ENCODE measurements around the gene PRKCA. TPM values are rescaled to one million over a fixed set of nuclear protein-coding genes. Genes with fewer than 3 reads are reported as not detected.

Gene PRKCA
- total RNA-seq, 3 donors from 2014 or later (not counting 1 experiment from before 2014, with no cell fraction given) = 19.6 to 29.0 (median 20.4) TPM

DNA sequence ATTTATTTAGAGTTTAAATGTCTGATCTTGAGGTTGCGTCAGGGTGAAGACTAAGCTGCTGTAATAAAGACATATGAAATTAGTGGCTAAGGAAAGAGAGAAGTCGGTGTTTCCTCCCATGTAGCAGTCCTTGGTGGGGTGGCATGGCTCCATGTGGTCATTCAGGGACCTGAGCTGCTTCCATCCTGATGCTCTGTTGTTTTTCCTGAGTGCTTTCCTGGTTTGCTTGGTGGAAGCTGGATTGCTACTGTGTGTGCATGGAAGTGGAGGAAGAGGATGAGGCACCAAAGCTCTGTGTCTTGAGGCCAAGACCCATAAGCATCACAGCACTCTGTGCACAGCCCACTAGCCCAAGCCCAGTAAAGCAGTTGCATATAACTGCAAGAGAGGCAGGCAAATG lies 290.7 kb downstream of the PRKCA start:
- peaks cover 0 to 2% of the 10 kb centered on the region in 2 donors for H3K4me1 Mint-ChIP-seq
- H3K36me3 Mint-ChIP-seq = no peaks in the 10 kb centered on the region
- Histone ChIP-seq H3K9me3 (ENCODE audit: control insufficient read depth, insufficient read depth, low read length) (no peaks in the 10 kb centered on the region), H3K4me1 (ENCODE audit: control insufficient read depth, insufficient read depth, low read length) (no peaks in the 10 kb centered on the region), H3K36me3 (ENCODE audit: control insufficient read depth, insufficient read depth, low read length) (no peaks in the 10 kb centered on the region), H3K4me3 (ENCODE audit: low read length) (no peak overlapping the region), H3K27ac (ENCODE audit: low read length) (no peak overlapping the region), H3K27me3 (ENCODE audit: control insufficient read depth, insufficient read depth, low read length) (no peaks in the 10 kb centered on the region)
- TF ChIP-seq, protein P1, sequence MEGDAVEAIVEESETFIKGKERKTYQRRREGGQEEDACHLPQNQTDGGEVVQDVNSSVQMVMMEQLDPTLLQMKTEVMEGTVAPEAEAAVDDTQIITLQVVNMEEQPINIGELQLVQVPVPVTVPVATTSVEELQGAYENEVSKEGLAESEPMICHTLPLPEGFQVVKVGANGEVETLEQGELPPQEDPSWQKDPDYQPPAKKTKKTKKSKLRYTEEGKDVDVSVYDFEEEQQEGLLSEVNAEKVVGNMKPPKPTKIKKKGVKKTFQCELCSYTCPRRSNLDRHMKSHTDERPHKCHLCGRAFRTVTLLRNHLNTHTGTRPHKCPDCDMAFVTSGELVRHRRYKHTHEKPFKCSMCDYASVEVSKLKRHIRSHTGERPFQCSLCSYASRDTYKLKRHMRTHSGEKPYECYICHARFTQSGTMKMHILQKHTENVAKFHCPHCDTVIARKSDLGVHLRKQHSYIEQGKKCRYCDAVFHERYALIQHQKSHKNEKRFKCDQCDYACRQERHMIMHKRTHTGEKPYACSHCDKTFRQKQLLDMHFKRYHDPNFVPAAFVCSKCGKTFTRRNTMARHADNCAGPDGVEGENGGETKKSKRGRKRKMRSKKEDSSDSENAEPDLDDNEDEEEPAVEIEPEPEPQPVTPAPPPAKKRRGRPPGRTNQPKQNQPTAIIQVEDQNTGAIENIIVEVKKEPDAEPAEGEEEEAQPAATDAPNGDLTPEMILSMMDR (IDR thresholded peaks at IDR 0.05) = no peak
- H3K27me3 Mint-ChIP-seq (ENCODE audit: low read depth in 2 of 2) = no peaks in the 10 kb centered on the region
- WGBS (ENCODE audit: insufficient coverage) = 95% methylated on average over 2 of the region's 2 CpGs
- no peak overlapping the region for H3K27ac Mint-ChIP-seq
- DNase-seq = no peak
- intact Hi-C loops (cut with micrococcal nuclease) = no loop called here
- no peak for ATAC-seq
- no peak overlapping the region for H3K4me3 Mint-ChIP-seq
- no peaks in the 10 kb centered on the region for H3K9me3 Mint-ChIP-seq

DNA sequence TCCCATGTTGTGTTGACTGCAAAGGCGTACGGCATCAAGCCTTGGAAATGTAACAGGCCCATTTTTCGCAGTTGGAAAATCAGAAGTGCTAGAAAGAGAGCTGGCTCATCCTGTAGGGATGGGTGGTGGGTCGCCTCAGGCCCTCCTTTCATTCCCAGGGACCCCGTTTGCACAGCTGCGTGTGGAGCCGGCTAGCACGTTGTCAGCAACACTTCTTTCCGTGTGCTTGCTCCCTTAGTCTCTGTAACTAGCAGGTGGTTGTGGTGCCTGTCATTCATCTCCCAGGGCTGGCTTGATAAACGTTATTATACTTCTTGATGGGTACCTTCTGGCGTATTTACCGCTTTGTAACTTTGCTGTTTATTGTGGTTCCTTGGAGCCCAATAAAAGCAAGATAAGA lies 293.5 kb downstream of the PRKCA start:
- ATAC-seq (no peak), DNase-seq (no peak)
- no peaks in the 10 kb centered on the region for H3K27me3 Mint-ChIP-seq (ENCODE audit: low read depth in 2 of 2)
- H3K36me3 ChIP-seq (ENCODE audit: control insufficient read depth, insufficient read depth, low read length) = no peaks in the 10 kb centered on the region
- H3K4me3 Mint-ChIP-seq = no peak overlapping the region
- TF ChIP-seq, protein P1 (IDR thresholded peaks at IDR 0.05) = no peak
- no peaks in the 10 kb centered on the region for H3K36me3 Mint-ChIP-seq
- H3K4me1 Mint-ChIP-seq = no peaks in the 10 kb centered on the region
- no peaks in the 10 kb centered on the region for H3K9me3 ChIP-seq (ENCODE audit: control insufficient read depth, insufficient read depth, low read length)
- H3K4me3 ChIP-seq (ENCODE audit: low read length) = no peak overlapping the region
- no peaks in the 10 kb centered on the region for H3K27me3 ChIP-seq (ENCODE audit: control insufficient read depth, insufficient read depth, low read length)
- H3K9me3 Mint-ChIP-seq = no peaks in the 10 kb centered on the region
- H3K27ac ChIP-seq (ENCODE audit: low read length) = no peak overlapping the region
- intact Hi-C loops (cut with micrococcal nuclease) = no loop called here
- 96% methylated on average over 12 of the region's 12 CpGs for WGBS (ENCODE audit: insufficient coverage)
- no peak overlapping the region for H3K27ac Mint-ChIP-seq
- H3K4me1 ChIP-seq (ENCODE audit: control insufficient read depth, insufficient read depth, low read length) = no peaks in the 10 kb centered on the region

DNA sequence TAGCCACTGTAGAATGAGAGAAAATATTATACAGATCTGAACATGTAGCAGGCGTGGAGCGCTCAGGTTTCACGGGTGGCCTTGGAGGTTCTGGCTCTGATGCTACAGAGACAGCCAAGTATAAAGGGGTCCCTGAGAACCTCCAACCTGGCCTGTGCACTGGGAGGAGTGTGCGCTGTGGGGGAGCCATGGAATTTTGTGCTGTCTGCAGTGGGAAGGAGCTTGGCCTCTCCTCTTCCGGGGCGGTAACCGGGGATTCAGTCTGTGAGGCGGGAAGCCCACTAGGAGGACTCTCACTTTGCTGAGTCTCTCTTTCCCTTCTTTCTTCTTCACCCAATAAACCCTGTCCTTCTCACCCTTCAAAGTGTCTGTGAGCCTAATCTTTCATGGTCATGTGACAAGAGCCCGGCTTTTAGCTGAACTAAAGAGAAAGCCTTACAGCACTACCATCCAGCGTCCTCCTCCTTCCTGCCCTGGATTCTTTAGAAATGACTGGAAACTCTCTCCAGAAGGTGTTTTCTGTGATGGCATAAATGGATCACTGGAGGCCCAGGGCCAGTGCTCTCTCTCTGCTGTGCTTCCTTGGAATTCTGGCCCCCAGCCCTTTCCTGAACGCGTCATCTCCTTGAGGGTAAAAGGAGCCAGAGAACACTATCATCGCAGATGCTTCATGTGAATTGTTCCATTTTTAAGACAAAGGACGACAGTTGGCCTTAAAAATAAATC lies 300.4 kb downstream of the PRKCA start:
- no peaks in the 10 kb centered on the region for H3K36me3 Mint-ChIP-seq
- no peak overlapping the region for H3K27ac Mint-ChIP-seq
- intact Hi-C loops (cut with micrococcal nuclease) = no loop called here
- no peak for DNase-seq
- 96% methylated on average over 14 of the region's 14 CpGs for WGBS (ENCODE audit: insufficient coverage)
- Histone ChIP-seq H3K9me3 (ENCODE audit: control insufficient read depth, insufficient read depth, low read length) (no peaks in the 10 kb centered on the region), H3K27me3 (ENCODE audit: control insufficient read depth, insufficient read depth, low read length) (no peaks in the 10 kb centered on the region), H3K4me3 (ENCODE audit: low read length) (no peak overlapping the region), H3K36me3 (ENCODE audit: control insufficient read depth, insufficient read depth, low read length) (no peaks in the 10 kb centered on the region), H3K4me1 (ENCODE audit: control insufficient read depth, insufficient read depth, low read length) (no peaks in the 10 kb centered on the region), H3K27ac (ENCODE audit: low read length) (no peak overlapping the region)
- peaks cover 4% of the 10 kb centered on the region in 2 donors for H3K4me1 Mint-ChIP-seq
- H3K4me3 Mint-ChIP-seq = no peak overlapping the region
- TF ChIP-seq, protein P1 (IDR thresholded peaks at IDR 0.05) = no peak
- H3K27me3 Mint-ChIP-seq (ENCODE audit: low read depth in 2 of 2) = no peaks in the 10 kb centered on the region
- no peaks in the 10 kb centered on the region for H3K9me3 Mint-ChIP-seq
- no peak for ATAC-seq

DNA sequence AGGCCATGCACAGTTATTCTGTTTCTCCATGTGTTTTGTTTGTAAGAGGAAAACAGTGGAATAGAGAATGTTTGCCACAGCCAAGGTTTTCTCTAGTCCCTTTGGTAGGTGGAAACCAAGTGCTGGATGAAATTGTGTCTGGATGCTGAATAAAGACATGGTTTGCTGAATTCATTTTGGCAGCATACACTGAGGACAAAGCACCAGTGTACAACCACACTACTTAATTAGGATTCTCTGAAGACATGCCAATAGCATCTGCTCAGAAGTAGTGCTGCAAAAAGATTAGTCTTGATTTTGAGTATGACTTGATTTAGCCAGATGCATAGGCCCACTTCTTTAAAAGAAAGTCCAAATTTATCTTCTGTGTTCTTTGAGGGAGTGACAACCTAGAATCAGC lies 302.0 kb downstream of the PRKCA start:
- Mint-ChIP-seq H3K36me3 (peaks cover 3% of the 10 kb centered on the region), H3K27me3 (ENCODE audit: low read depth in 2 of 2) (no peaks in the 10 kb centered on the region), H3K4me1 (peaks cover 4% of the 10 kb centered on the region in 2 donors), H3K9me3 (peaks cover under 1% of the 10 kb centered on the region in 2 donors), H3K27ac (no peak overlapping the region), H3K4me3 (no peak overlapping the region)
- H3K36me3 ChIP-seq (ENCODE audit: control insufficient read depth, insufficient read depth, low read length) = no peaks in the 10 kb centered on the region
- H3K4me1 ChIP-seq (ENCODE audit: control insufficient read depth, insufficient read depth, low read length) = no peaks in the 10 kb centered on the region
- H3K9me3 ChIP-seq (ENCODE audit: control insufficient read depth, insufficient read depth, low read length) = no peaks in the 10 kb centered on the region
- no peak overlapping the region for H3K27ac ChIP-seq (ENCODE audit: low read length)
- no peak overlapping the region for H3K4me3 ChIP-seq (ENCODE audit: low read length)
- no peaks in the 10 kb centered on the region for H3K27me3 ChIP-seq (ENCODE audit: control insufficient read depth, insufficient read depth, low read length)
- intact Hi-C loops (cut with micrococcal nuclease) = no loop called here
- DNase-seq (no peak), ATAC-seq (no peak)
- TF ChIP-seq, protein P1 (IDR thresholded peaks at IDR 0.05) = no peak
